ENCODE data around the gene CALML3.

The CALML3 gene

GRCh38 chr10:5523796-5524574 is 776 bp upstream of the CALML3 start:
- no peak overlapping the region for H3K4me3 ChIP-seq (replicated peaks; ENCODE audit: low read depth, low read length)
- peaks cover 4% of the 10 kb centered on the region for H3K27me3 ChIP-seq (replicated peaks; ENCODE audit: control insufficient read depth, insufficient read depth, low read length)
- no peaks in the 10 kb centered on the region for H3K36me3 ChIP-seq (ENCODE audit: control insufficient read depth, insufficient read depth, low read length)
- TF ChIP-seq CTCF (IDR thresholded peaks at IDR 0.05; ENCODE audit: insufficient read depth, low read length, poor library complexity, severe bottlenecking): no peak
- DNase-seq (ENCODE audit: extremely low read depth, insufficient read length): no peak

GRCh38 chr10:5525561-5526341 is 990 bp downstream of the CALML3 start:
- no peaks in the 10 kb centered on the region for H3K36me3 ChIP-seq (ENCODE audit: control insufficient read depth, insufficient read depth, low read length)

GRCh38 chr10:5526691-5527331 is 2.0 kb downstream of the CALML3 start:
- H3K4me3 ChIP-seq (replicated peaks; ENCODE audit: low read depth, low read length): no peak overlapping the region
- no peaks in the 10 kb centered on the region for H3K36me3 ChIP-seq (ENCODE audit: control insufficient read depth, insufficient read depth, low read length)
- peaks cover 2% of the 10 kb centered on the region for H3K27me3 ChIP-seq (replicated peaks; ENCODE audit: control insufficient read depth, insufficient read depth, low read length)
- DNase-seq (ENCODE audit: extremely low read depth, insufficient read length): no peak
- no peak for TF ChIP-seq CTCF (IDR thresholded peaks at IDR 0.05; ENCODE audit: insufficient read depth, low read length, poor library complexity, severe bottlenecking)

More at GRCh38 chr10:5525561-5526341, 990 bp downstream of the CALML3 start:
- Histone ChIP-seq H3K4me3 (replicated peaks; ENCODE audit: low read depth, low read length) (no peak overlapping the region), H3K27me3 (replicated peaks; ENCODE audit: control insufficient read depth, insufficient read depth, low read length) (peaks cover 4% of the 10 kb centered on the region)
- no peak for DNase-seq (ENCODE audit: extremely low read depth, insufficient read length)
- no peak for TF ChIP-seq CTCF (IDR thresholded peaks at IDR 0.05; ENCODE audit: insufficient read depth, low read length, poor library complexity, severe bottlenecking)

- no peak for DNase-seq (ENCODE audit: extremely low read depth, insufficient read length)
Measured at GRCh38 chr10:5527332-5528200, 2.8 kb downstream of the CALML3 start.

More at GRCh38 chr10:5527332-5528200, 2.8 kb downstream of the CALML3 start:
- Histone ChIP-seq H3K4me3 (replicated peaks; ENCODE audit: low read depth, low read length) (no peak overlapping the region), H3K27me3 (replicated peaks; ENCODE audit: control insufficient read depth, insufficient read depth, low read length) (peaks cover 2% of the 10 kb centered on the region), H3K36me3 (ENCODE audit: control insufficient read depth, insufficient read depth, low read length) (no peaks in the 10 kb centered on the region)
- TF ChIP-seq CTCF (IDR thresholded peaks at IDR 0.05; ENCODE audit: insufficient read depth, low read length, poor library complexity, severe bottlenecking): no peak

All from GM06990 (cell line).